GM12878 (cell line): ENCODE measurements around the gene AKAP13.

Experiments
- ATF7 ChIP-seq: fragments of 450-650 bp; IDR thresholded peaks from 2 replicates; pipeline ENCODE4 v1.6.1; 2016; ENCODE audit warnings: low read depth, mild to moderate bottlenecking
- LARP7 ChIP-seq: fragments of 450-650 bp; IDR thresholded peaks from 2 replicates; pipeline ENCODE4 v1.6.1; 2017; ENCODE audit warnings: mild to moderate bottlenecking
- POLR2A ChIP-seq: IDR thresholded peaks from 2 replicates; pipeline ENCODE4 v1.6.1; 2011; ENCODE audit warnings: low read depth, mild to moderate bottlenecking, low read length
- POLR2AphosphoS5 ChIP-seq: IDR thresholded peaks from 2 replicates; pipeline ENCODE4 v1.6.1; 2011; ENCODE audit warnings: mild to moderate bottlenecking, low read length, inconsistent platforms
- ZBED1 ChIP-seq: IDR thresholded peaks from 2 replicates; pipeline ENCODE4 v1.6.1; 2016; ENCODE audit warnings: borderline replicate concordance

GRCh38 chr15:85495544-85495943 is 115.1 kb downstream of the AKAP13 start:
- TF ChIP-seq LARP7, result no peak
- TF ChIP-seq ZBED1, result no peak
- TF ChIP-seq ATF7, result no peak
- no peak for TF ChIP-seq POLR2A
- TF ChIP-seq POLR2AphosphoS5, result no peak
